ENCODE data around the gene SPRED3.

DNA sequence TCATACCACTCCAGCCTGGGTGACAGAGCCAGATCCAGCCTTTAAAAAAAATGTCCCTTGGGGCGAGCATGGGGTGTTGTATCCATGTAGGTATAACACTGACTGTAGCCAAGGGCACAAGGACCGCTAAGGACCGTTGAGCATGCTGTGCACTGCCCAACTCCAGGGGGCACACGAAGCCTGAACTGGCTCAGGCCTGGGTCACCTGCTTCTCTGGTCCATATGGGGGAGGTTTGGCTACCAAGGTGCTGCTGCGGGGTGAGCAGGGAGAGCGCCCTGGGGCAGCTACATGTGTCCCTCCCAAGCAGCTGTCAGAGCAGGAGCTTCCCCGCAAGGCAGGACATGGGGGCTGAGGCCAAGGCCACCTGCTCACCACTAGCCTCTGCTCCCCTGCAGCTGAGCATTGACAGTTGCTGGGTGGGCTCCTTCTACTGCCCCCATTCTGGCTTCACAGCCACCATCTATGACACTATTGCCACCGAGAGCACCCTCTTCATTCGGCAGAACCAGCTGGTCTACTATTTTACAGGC is 36.6 kb upstream of the SPRED3 start:
- TF ChIP-seq POLR2A (IDR thresholded peaks at IDR 0.05), result no peak
- TF ChIP-seq, protein P1, sequence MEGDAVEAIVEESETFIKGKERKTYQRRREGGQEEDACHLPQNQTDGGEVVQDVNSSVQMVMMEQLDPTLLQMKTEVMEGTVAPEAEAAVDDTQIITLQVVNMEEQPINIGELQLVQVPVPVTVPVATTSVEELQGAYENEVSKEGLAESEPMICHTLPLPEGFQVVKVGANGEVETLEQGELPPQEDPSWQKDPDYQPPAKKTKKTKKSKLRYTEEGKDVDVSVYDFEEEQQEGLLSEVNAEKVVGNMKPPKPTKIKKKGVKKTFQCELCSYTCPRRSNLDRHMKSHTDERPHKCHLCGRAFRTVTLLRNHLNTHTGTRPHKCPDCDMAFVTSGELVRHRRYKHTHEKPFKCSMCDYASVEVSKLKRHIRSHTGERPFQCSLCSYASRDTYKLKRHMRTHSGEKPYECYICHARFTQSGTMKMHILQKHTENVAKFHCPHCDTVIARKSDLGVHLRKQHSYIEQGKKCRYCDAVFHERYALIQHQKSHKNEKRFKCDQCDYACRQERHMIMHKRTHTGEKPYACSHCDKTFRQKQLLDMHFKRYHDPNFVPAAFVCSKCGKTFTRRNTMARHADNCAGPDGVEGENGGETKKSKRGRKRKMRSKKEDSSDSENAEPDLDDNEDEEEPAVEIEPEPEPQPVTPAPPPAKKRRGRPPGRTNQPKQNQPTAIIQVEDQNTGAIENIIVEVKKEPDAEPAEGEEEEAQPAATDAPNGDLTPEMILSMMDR (IDR thresholded peaks at IDR 0.05), result no peak
- no peak for TF ChIP-seq POLR2AphosphoS5 (IDR thresholded peaks at IDR 0.05)

All from gastroesophageal sphincter (tissue), 3 donors.